ENCODE measurements around the gene PFDN1. TPM values are rescaled to one million over a fixed set of nuclear protein-coding genes. Genes with fewer than 3 reads are reported as not detected.

PFDN1 gene
- total RNA-seq, 1 experiment from 2014 or later, result 48.9 TPM

- TF ChIP-seq ELF1 (IDR thresholded peaks at IDR 0.05; ENCODE audit: borderline replicate concordance, low read depth) (no peak), ZNF274 (IDR thresholded peaks at IDR 0.05; ENCODE audit: low read depth, low read length) (no peak), POLR2A (IDR thresholded peaks at IDR 0.05; ENCODE audit: borderline replicate concordance, extremely low read depth, insufficient read depth, insufficient read length) (no peak)
Observed at GRCh38 chr5:140251527-140251973, 51.4 kb downstream of the PFDN1 start (continued).

- H3K36me3 ChIP-seq (ENCODE audit: control insufficient read depth in 1 of 2, insufficient read depth in 2 of 2, low read length in 2 of 2), result peaks cover 0 to under 1% of the 10 kb centered on the region in 2 experiments; a peak in 1 of 4 replicates
- H3K9me3 ChIP-seq (ENCODE audit: control insufficient read depth in 1 of 2, insufficient read depth in 1 of 2, low read depth in 1 of 2, low read length in 2 of 2), result no peaks in the 10 kb centered on the region
- ChIA-PET POLR2A (interaction anchor here (3.7 kb wide), 1 partner anchor 96 kb away, joined by 16 read pairs; the partner anchor contains the start of gene HBEGF), CTCF (interaction anchor here (2.9 kb wide), 1 partner anchor 10 kb away, joined by 12 read pairs; no protein-coding TSS in a partner anchor), RAD21 (ENCODE audit: low non-redundant PET in 1 of 2, low total read pairs in 2 of 2, uncharacterized antibody in 2 of 2, unreplicated experiment in 2 of 2) (no interaction called here)
- H3K9ac ChIP-seq (ENCODE audit: low read length), result no peak overlapping the region
- peak overlapping the region; percentile 41; the same call in 1 of the 2 replicates for H3K27ac ChIP-seq (ENCODE audit: low read depth, low read length)
- H3K4me3 ChIP-seq (replicated peaks in 1 of 2; ENCODE audit: low read depth in 1 of 2, low read length in 2 of 2), result no peak overlapping the region
- no peaks in the 10 kb centered on the region for H3K27me3 ChIP-seq (ENCODE audit: insufficient read depth, low read length)
- no peak for DNase-seq (ENCODE audit: low read depth, low spot score)
- H2AFZ ChIP-seq (ENCODE audit: low read depth, low read length, poor library complexity, severe bottlenecking), result no peak overlapping the region
- peaks cover 13 to 35% of the 10 kb centered on the region in 2 experiments for H3K4me1 ChIP-seq (ENCODE audit: control insufficient read depth in 1 of 2, insufficient read depth in 2 of 2, low read length in 2 of 2)
- ATAC-seq, result no peak
- H3K4me2 ChIP-seq (ENCODE audit: low read length), result no peak overlapping the region
- BruUV-seq (replicated peaks), result no TSS peak
- intact Hi-C loops (cut with micrococcal nuclease), result loop anchor here (10.0 kb wide), 1 partner anchor 394 kb away; the partner anchor contains the start of genes IK and NDUFA2
- H3K9me2 ChIP-seq (ENCODE audit: insufficient read depth), result no peaks in the 10 kb centered on the region
- H3K79me2 ChIP-seq (ENCODE audit: insufficient read depth, low read length), result peaks cover 34% of the 10 kb centered on the region
- H4K20me1 ChIP-seq (ENCODE audit: insufficient read depth), result no peaks in the 10 kb centered on the region
- no peak for TF ChIP-seq SRF (IDR thresholded peaks at IDR 0.05; ENCODE audit: low read depth)
- TF ChIP-seq MAX (IDR thresholded peaks at IDR 0.05), result no peak
- TF ChIP-seq CEBPB (IDR thresholded peaks at IDR 0.05; ENCODE audit: low read depth), result no peak
- TF ChIP-seq CBX3 (IDR thresholded peaks at IDR 0.05; ENCODE audit: low read depth), result no peak
- TF ChIP-seq EZH2phosphoT487 (IDR thresholded peaks at IDR 0.05; ENCODE audit: borderline replicate concordance), result no peak
- no peak for TF ChIP-seq ELF1 (IDR thresholded peaks at IDR 0.05; ENCODE audit: borderline replicate concordance, low read depth)
- TF ChIP-seq ATF3 (IDR thresholded peaks at IDR 0.05), result no peak
- TF ChIP-seq ZBTB33 (IDR thresholded peaks at IDR 0.05; ENCODE audit: extremely low read depth, insufficient replicate concordance, low read length), result no peak
- TF ChIP-seq TCF7L2 (IDR thresholded peaks at IDR 0.05; ENCODE audit: borderline replicate concordance, extremely low read depth, insufficient read depth, insufficient read length), result no peak
- no peak for TF ChIP-seq SIN3A (IDR thresholded peaks at IDR 0.05; ENCODE audit: low read depth)
- no peak for TF ChIP-seq FOSL1 (IDR thresholded peaks at IDR 0.05; ENCODE audit: low read depth)
- no peak for TF ChIP-seq REST (IDR thresholded peaks at IDR 0.05; ENCODE audit: low read depth)
- TF ChIP-seq ZFX (IDR thresholded peaks at IDR 0.05), result no peak
- no peak for TF ChIP-seq CTCF (IDR thresholded peaks at IDR 0.05 in 2 of 3, conservative IDR thresholded peaks at IDR 0.05 in 1 of 3; ENCODE audit: borderline replicate concordance in 1 of 3, insufficient read depth in 1 of 3, low read depth in 2 of 3, low read length in 2 of 3)
- no peak for TF ChIP-seq ZNF274 (IDR thresholded peaks at IDR 0.05; ENCODE audit: low read depth, low read length)
- TF ChIP-seq JUND (IDR thresholded peaks at IDR 0.05), result no peak
- TF ChIP-seq RAD21 (IDR thresholded peaks at IDR 0.05; ENCODE audit: low read depth), result no peak
Observed at GRCh38 chr5:140250386-140250785, 52.5 kb downstream of the PFDN1 start.
